Keratinocyte (primary cell): ENCODE data around the gene MGAT5B. TPM values are rescaled to one million over a fixed set of nuclear protein-coding genes. Genes with fewer than 3 reads are reported as not detected.

Source experiments
- DNase-seq: peaks from one replicate; pipeline ENCODE4 v3.0.0-alpha.2; 2011; ENCODE audit warnings: low read depth, missing footprints, low spot score
- FAIRE-seq: peaks from 2 replicates; lab custom pipeline; 2011; peaks lifted over from hg19 to GRCh38; lab: Jason Lieb, UNC
- H2AFZ ChIP-seq: 2 replicates; pipeline ENCODE4 v1.6.0; 2012; ENCODE audit warnings: low read length, control low read depth, inconsistent platforms; ENCODE audit not compliant: control insufficient read depth
- H3K27ac ChIP-seq: 2 replicates; pipeline ENCODE4 v1.5.1; 2011; ENCODE audit warnings: low read length; ENCODE audit not compliant: control insufficient read depth, insufficient read depth
- H3K27me3 ChIP-seq: 3 replicates; pipeline ENCODE4 v1.6.0; 2011; ENCODE audit warnings: low read length; ENCODE audit not compliant: control insufficient read depth, insufficient read depth; ENCODE audit errors: extremely low read depth
- H3K36me3 ChIP-seq, 2 experiments: 2 replicates in 1 of 2; 3 replicates in 1 of 2; pipeline ENCODE4 v1.5.1; 2011; ENCODE audit warnings: low read length in 2 of 2, mild to moderate bottlenecking in 1 of 2; ENCODE audit not compliant: control insufficient read depth in 2 of 2, insufficient read depth in 2 of 2; ENCODE audit errors: extremely low read depth in 1 of 2
- H3K4me1 ChIP-seq: 3 replicates; pipeline ENCODE4 v1.5.1; 2011; ENCODE audit warnings: low read length; ENCODE audit not compliant: control insufficient read depth, insufficient read depth; ENCODE audit errors: extremely low read depth
- H3K4me2 ChIP-seq: 3 replicates; pipeline ENCODE4 v1.6.0; 2011; ENCODE audit warnings: low read depth, low read length; ENCODE audit not compliant: control insufficient read depth, insufficient read depth; ENCODE audit errors: extremely low read depth
- H3K4me3 ChIP-seq, 3 experiments: fragments of 200-600 bp in 1 of 3; sonication (generic) in 1 of 3; 2 replicates in 2 of 3; 3 replicates in 1 of 3; pipeline ENCODE4 v1.5.1; 2011 to 2016; ENCODE audit warnings: low read length in 3 of 3, mild to moderate bottlenecking in 3 of 3, control low read depth in 2 of 3, inconsistent platforms in 1 of 3, low read depth in 1 of 3, mixed read lengths in 1 of 3, mixed run types in 1 of 3, moderate library complexity in 1 of 3; ENCODE audit not compliant: control insufficient read depth in 2 of 3, insufficient read depth in 2 of 3; ENCODE audit errors: extremely low read depth in 1 of 3
- H3K79me2 ChIP-seq: 2 replicates; pipeline ENCODE4 v1.6.0; 2012; ENCODE audit warnings: low read length; ENCODE audit not compliant: control insufficient read depth, insufficient read depth
- H3K9ac ChIP-seq: 3 replicates; pipeline ENCODE4 v1.6.0; 2011; ENCODE audit warnings: low read length; ENCODE audit not compliant: control insufficient read depth, insufficient read depth; ENCODE audit errors: extremely low read depth
- H3K9me1 ChIP-seq: 3 replicates; pipeline ENCODE4 v1.6.0; 2011; ENCODE audit warnings: low read length; ENCODE audit not compliant: control insufficient read depth, insufficient read depth; ENCODE audit errors: extremely low read depth
- H3K9me3 ChIP-seq: 2 replicates; pipeline ENCODE4 v1.5.1; 2012; ENCODE audit warnings: low read depth, low read length; ENCODE audit not compliant: control insufficient read depth
- H4K20me1 ChIP-seq: 3 replicates; pipeline ENCODE4 v1.6.0; 2011; ENCODE audit warnings: low read length; ENCODE audit not compliant: control insufficient read depth, insufficient read depth; ENCODE audit errors: extremely low read depth
- EZH2 ChIP-seq: IDR thresholded peaks from one replicate; pipeline ENCODE4 v1.6.1; 2012; ENCODE audit warnings: inconsistent platforms, mild to moderate bottlenecking, low read length, moderate library complexity
- dilution Hi-C: fragments of 300-500 bp; cut with MboI; formaldehyde crosslinking; loops from one replicate; pipeline ENCODE4 v1.7.0; 2020; ENCODE audit warnings: low sequenced_read_pairs; ENCODE audit not compliant: extremely low pct_ligation_motif_present
- polyA plus RNA-seq, 5 experiments: library from polyadenylated mRNA; depleted of rRNA in 3 of 5; stranded (reverse) in 3 of 5; stranded (forward) in 1 of 5; unstranded in 1 of 5; fragments of >200 nt; gene quantifications; 1 replicate in 1 of 5; 2 replicates in 3 of 5; 3 replicates in 1 of 5; pipeline versions ENCODE4 v1.2.1 to v1.2.3, GENCODE V29; 2011 to 2012; ENCODE audit warnings: missing spikeins in 2 of 5, low read depth in 1 of 5, low replicate concordance in 1 of 5
- TF ChIP-seq, protein P1 (sequence below), 3 experiments: IDR thresholded peaks in 1 of 3; conservative IDR thresholded peaks in 1 of 3; optimal IDR thresholded peaks in 1 of 3; 2 replicates in 2 of 3; 3 replicates in 1 of 3; pipeline versions ENCODE3 to v1.5.1; 2011; ENCODE audit warnings: low read length in 3 of 3, mild to moderate bottlenecking in 3 of 3, moderate library complexity in 2 of 3, control low read depth in 1 of 3, inconsistent platforms in 1 of 3; ENCODE audit not compliant: insufficient read depth in 2 of 3; ENCODE audit errors: extremely low read depth in 1 of 3

Gene MGAT5B
- polyA plus RNA-seq, 1 donor (not counting 4 experiments of a cell fraction or from before 2014, with no cell fraction given): 0.29 TPM

DNA sequence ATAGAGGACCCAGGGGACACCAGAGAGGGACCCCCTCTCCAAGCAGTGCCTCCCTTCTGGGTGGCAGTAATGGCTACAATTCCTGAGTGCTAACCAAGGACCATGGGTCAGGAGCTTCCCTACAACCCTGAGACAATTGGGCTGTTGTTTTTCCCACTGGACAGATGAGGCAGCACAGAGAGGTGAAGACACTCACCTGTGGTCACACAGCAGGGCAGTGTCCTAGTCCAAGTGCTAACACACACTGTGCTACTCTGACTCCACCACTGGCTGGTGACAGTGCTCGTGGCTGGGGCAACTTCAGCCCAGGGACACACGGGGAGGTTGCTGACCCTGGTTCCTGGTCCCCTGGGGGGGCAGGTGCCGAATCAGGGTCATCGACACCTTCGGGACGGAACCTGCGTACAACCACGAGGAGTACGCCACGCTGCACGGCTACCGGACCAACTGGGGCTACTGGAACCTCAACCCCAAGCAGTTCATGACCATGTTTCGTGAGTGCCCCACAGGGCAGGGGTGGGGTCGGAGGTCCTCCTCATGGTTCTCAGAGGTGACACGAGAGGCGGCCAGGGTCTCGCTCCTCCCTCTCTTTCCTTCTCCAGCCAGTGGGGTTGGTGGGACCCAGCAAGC is 58.1 kb downstream of the MGAT5B start:
- H3K4me3 ChIP-seq: no peak overlapping the region
- H4K20me1 ChIP-seq: no peaks in the 10 kb centered on the region
- peaks cover 19% of the 10 kb centered on the region for H3K27me3 ChIP-seq
- no peak overlapping the region for H2AFZ ChIP-seq
- H3K9me3 ChIP-seq: no peaks in the 10 kb centered on the region
- no peak overlapping the region for H3K27ac ChIP-seq
- H3K79me2 ChIP-seq: no peaks in the 10 kb centered on the region
- dilution Hi-C loops: no loop called here
- FAIRE-seq (no peak), DNase-seq (no peak)
- H3K9ac ChIP-seq: no peak overlapping the region
- no peaks in the 10 kb centered on the region for H3K36me3 ChIP-seq
- H3K4me2 ChIP-seq: no peak overlapping the region
- no peaks in the 10 kb centered on the region for H3K9me1 ChIP-seq
- H3K4me1 ChIP-seq: no peaks in the 10 kb centered on the region
- TF ChIP-seq EZH2: no peak
- TF ChIP-seq, protein P1, sequence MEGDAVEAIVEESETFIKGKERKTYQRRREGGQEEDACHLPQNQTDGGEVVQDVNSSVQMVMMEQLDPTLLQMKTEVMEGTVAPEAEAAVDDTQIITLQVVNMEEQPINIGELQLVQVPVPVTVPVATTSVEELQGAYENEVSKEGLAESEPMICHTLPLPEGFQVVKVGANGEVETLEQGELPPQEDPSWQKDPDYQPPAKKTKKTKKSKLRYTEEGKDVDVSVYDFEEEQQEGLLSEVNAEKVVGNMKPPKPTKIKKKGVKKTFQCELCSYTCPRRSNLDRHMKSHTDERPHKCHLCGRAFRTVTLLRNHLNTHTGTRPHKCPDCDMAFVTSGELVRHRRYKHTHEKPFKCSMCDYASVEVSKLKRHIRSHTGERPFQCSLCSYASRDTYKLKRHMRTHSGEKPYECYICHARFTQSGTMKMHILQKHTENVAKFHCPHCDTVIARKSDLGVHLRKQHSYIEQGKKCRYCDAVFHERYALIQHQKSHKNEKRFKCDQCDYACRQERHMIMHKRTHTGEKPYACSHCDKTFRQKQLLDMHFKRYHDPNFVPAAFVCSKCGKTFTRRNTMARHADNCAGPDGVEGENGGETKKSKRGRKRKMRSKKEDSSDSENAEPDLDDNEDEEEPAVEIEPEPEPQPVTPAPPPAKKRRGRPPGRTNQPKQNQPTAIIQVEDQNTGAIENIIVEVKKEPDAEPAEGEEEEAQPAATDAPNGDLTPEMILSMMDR (optimal IDR thresholded peaks at IDR 0.05 in 1 of 3, IDR thresholded peaks at IDR 0.05 in 1 of 3, conservative IDR thresholded peaks at IDR 0.05 in 1 of 3; ENCODE audit: extremely low read depth in 1 of 3, insufficient read depth in 2 of 3, low read length in 3 of 3): no peak

DNA sequence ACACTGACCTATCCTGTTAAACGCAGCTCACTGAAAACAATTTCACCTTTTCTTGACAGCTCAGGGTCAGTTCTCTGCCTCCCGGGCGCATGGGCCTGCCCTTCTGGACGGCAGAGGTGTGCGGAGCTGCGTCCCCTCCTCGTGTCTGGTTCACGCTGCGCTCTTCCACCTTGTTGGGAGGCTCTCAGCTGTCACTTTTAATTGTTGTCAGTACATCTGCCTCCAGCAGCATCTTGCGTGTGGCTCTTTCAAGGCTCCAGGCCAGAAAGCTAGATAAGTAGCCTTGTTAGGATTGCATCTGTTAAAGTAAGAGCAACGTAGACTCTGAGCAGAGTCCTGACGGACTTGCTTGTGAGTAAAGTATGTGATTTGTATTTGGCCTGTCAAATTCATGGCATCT is 59.4 kb downstream of the MGAT5B start:
- H3K79me2 ChIP-seq: no peaks in the 10 kb centered on the region
- H3K9me3 ChIP-seq: no peaks in the 10 kb centered on the region
- H3K4me3 ChIP-seq: no peak overlapping the region
- no peaks in the 10 kb centered on the region for H3K36me3 ChIP-seq
- H3K27ac ChIP-seq: no peak overlapping the region
- DNase-seq (no peak), FAIRE-seq (no peak)
- H3K4me1 ChIP-seq: no peaks in the 10 kb centered on the region
- no peak overlapping the region for H2AFZ ChIP-seq
- TF ChIP-seq, protein P1 (optimal IDR thresholded peaks at IDR 0.05 in 1 of 3, IDR thresholded peaks at IDR 0.05 in 1 of 3, conservative IDR thresholded peaks at IDR 0.05 in 1 of 3; ENCODE audit: extremely low read depth in 1 of 3, insufficient read depth in 2 of 3, low read length in 3 of 3): no peak
- no peak for TF ChIP-seq EZH2
- no peak overlapping the region for H3K4me2 ChIP-seq
- no peaks in the 10 kb centered on the region for H3K9me1 ChIP-seq
- dilution Hi-C loops: no loop called here
- H4K20me1 ChIP-seq: no peaks in the 10 kb centered on the region
- no peak overlapping the region for H3K9ac ChIP-seq
- H3K27me3 ChIP-seq: peaks cover 14% of the 10 kb centered on the region
